Activated CD4-positive, alpha-beta T cell treated with anti-CD3 and anti-CD28 coated beads, Interleukin-2, amount 50 U/mL, for 1 hour (primary cell): Measurements from ENCODE around the gene PSMC3IP.

Experiments used
- DNase-seq: peaks from one replicate; pipeline ENCODE4 v3.0.0-alpha.2; 2020

The PSMC3IP gene

GRCh38 chr17:42537156-42537805 lies 40.2 kb downstream of the PSMC3IP start:
- no peak for DNase-seq

- peak; percentile 59 for DNase-seq
Measured at GRCh38 chr17:42536372-42537155, 41.0 kb downstream of the PSMC3IP start.

GRCh38 chr17:42536048-42536371 lies 41.5 kb downstream of the PSMC3IP start, which contains the start of gene NAGLU:
TSS of gene NAGLU (plus strand) at chr17:42536241. CDS start at chr17:42536273, 32 bp downstream.
- DNase-seq: peak; percentile 70

- no peak for DNase-seq
Measured at GRCh38 chr17:42535155-42536047, 42.1 kb downstream of the PSMC3IP start.

- peak; percentile 47 for DNase-seq
Measured at GRCh38 chr17:42531455-42532354, 45.8 kb downstream of the PSMC3IP start.

GRCh38 chr17:42530952-42531454 lies 46.5 kb downstream of the PSMC3IP start:
- no peak for DNase-seq

GRCh38 chr17:42529061-42529460 lies 48.5 kb downstream of the PSMC3IP start:
- DNase-seq: no peak

- no peak for DNase-seq
Measured at GRCh38 chr17:42527932-42528331, 49.6 kb downstream of the PSMC3IP start.

- no peak for DNase-seq
Measured at GRCh38 chr17:42526031-42526444, 51.5 kb downstream of the PSMC3IP start.

- no peak for DNase-seq
Measured at GRCh38 chr17:42525221-42525620, 52.3 kb downstream of the PSMC3IP start.

GRCh38 chr17:42522798-42523278 lies 54.7 kb downstream of the PSMC3IP start:
- no peak for DNase-seq
